Right lobe of liver (tissue), 6 donors: Measurements from ENCODE around the gene NAV1. TPM values are rescaled to one million over a fixed set of nuclear protein-coding genes. Genes with fewer than 3 reads are reported as not detected.

Experiments
- ATAC-seq, 4 donors: fragments of 200-7000 bp; cut with Tn5 transposase; one replicate each; pipeline ENCODE4 v1.9.1; 2020; ENCODE audit warnings: mild to moderate bottlenecking in 4 of 4, moderate library complexity in 4 of 4
- DNase-seq, 3 donors: peaks; one replicate each; pipeline ENCODE4 v3.0.0-alpha.2; 2020
- H3K27ac ChIP-seq, 3 donors: fragments of 200-600 bp; one replicate each; pipeline ENCODE4 v1.8.0; 2022
- H3K27me3 ChIP-seq, 2 donors: fragments of 200-600 bp; one replicate each; pipeline ENCODE4 v1.8.0; 2022
- H3K36me3 ChIP-seq, 4 donors: fragments of 200-600 bp; sonication (generic) in 1 of 4; one replicate each; pipeline versions ENCODE4 v1.5.1 to v1.8.0; 2017 to 2022; ENCODE audit warnings: control low read depth in 1 of 4
- H3K4me1 ChIP-seq, 4 donors: fragments of 200-600 bp; sonication (generic) in 1 of 4; one replicate each; pipeline versions ENCODE4 v1.5.1 to v1.8.0; 2017 to 2022; ENCODE audit warnings: control low read depth in 1 of 4
- H3K4me3 ChIP-seq, 3 donors: fragments of 200-600 bp; one replicate each; pipeline ENCODE4 v1.8.0; 2022
- H3K9me3 ChIP-seq, 4 donors: fragments of 200-600 bp; sonication (generic) in 1 of 4; one replicate each; pipeline versions ENCODE4 v1.5.1 to v1.8.0; 2017 to 2022; ENCODE audit warnings: control low read depth in 1 of 4
- CTCF ChIP-seq, 4 donors: fragments of 200-600 bp in 3 of 4; fragments of 450-650 bp in 1 of 4; IDR thresholded peaks; one replicate each; pipeline versions ENCODE4 v1.5.1 to v1.8.0; 2016 to 2022; ENCODE audit warnings: antibody characterized with exemption in 4 of 4, mild to moderate bottlenecking in 2 of 4
- POLR2A ChIP-seq: fragments of 450-650 bp; IDR thresholded peaks from one replicate; pipeline ENCODE4 v1.6.1; 2017; ENCODE audit warnings: antibody characterized with exemption, mild to moderate bottlenecking
- WGBS: methylation state at CpG from one replicate; pipeline ENCODE4 v1.1.6; 2018; ENCODE audit warnings: low coverage, low lambda C conversion rate; ENCODE audit not compliant: insufficient coverage; ENCODE audit errors: missing lambda C conversion rate; 5-methylcytosine and 5-hydroxymethylcytosine counted together
- intact Hi-C, 2 donors: fragments of 100-400 bp; cut with DNase I; formaldehyde crosslinking; loops; one replicate each; pipeline versions ENCODE4 v1.11.2 to v1.14.1; 2022
- total RNA-seq, 6 experiments: library from RNA; depleted of rRNA in 2 of 6; stranded (reverse); fragments of >200 nt in 2 of 6; fragmentation: NEBNext Ultra II Directional in 3 of 6; extraction: Animal tissue kit (Norgen Biotek cat#: 25700) in 3 of 6; gene quantifications; one replicate each; pipeline versions ENCODE4 v1.1.0 to v1.2.4, GENCODE V29; 2016 to 2023
- donor health status: DM: no; HTN: yes; CAD: no.
- donor health status: DM: no; HTN: no; CAD: no.
- donor health status: DM: no; HTN: no; CAD: no.
- donor health status: DM: no; HTN: yes; CAD: no.
- donor health status: DM: no; HTN: yes; CAD: no.

NAV1 gene
- total RNA-seq, 6 experiments from 2014 or later, result 2.1 to 7.4 (median 3.7) TPM

- Histone ChIP-seq H3K4me1 (no peaks in the 10 kb centered on the region), H3K27ac (no peak overlapping the region), H3K27me3 (no peaks in the 10 kb centered on the region), H3K9me3 (no peaks in the 10 kb centered on the region), H3K36me3 (no peaks in the 10 kb centered on the region), H3K4me3 (no peak overlapping the region)
- no peak for TF ChIP-seq CTCF (IDR thresholded peaks at IDR 0.05)
- DNase-seq (no peak), ATAC-seq (no peak)
- intact Hi-C loops, result loop anchor here (10.0 kb wide), 1 partner anchor 231 kb away; no protein-coding TSS in a partner anchor
- 54% methylated on average over 6 of the region's 10 CpGs for WGBS
Measured at GRCh38 chr1:201554190-201554600, 15.3 kb downstream of the NAV1 start.

- intact Hi-C loops, result loop anchor here (10.0 kb wide), 1 partner anchor 230 kb away; no protein-coding TSS in a partner anchor
- no peak overlapping the region for H3K27ac ChIP-seq
- no peaks in the 10 kb centered on the region for H3K4me1 ChIP-seq
- TF ChIP-seq POLR2A (no peak), CTCF (IDR thresholded peaks at IDR 0.05) (no peak)
- H3K4me3 ChIP-seq, result no peak overlapping the region
- 57% methylated on average over 4 of the region's 7 CpGs for WGBS
- no peaks in the 10 kb centered on the region for H3K9me3 ChIP-seq
- H3K36me3 ChIP-seq, result no peaks in the 10 kb centered on the region
- H3K27me3 ChIP-seq, result no peaks in the 10 kb centered on the region
- DNase-seq (no peak), ATAC-seq (no peak)
Measured at GRCh38 chr1:201554789-201555592, 16.1 kb downstream of the NAV1 start.

- TF ChIP-seq CTCF (IDR thresholded peaks at IDR 0.05) (no peak), POLR2A (no peak)
- ATAC-seq (peak in 1 of 4 donors; percentile 16), DNase-seq (no peak)
- H3K36me3 ChIP-seq, result no peaks in the 10 kb centered on the region
- no peaks in the 10 kb centered on the region for H3K9me3 ChIP-seq
- no peak overlapping the region for H3K4me3 ChIP-seq
- H3K27ac ChIP-seq, result no peak overlapping the region
- WGBS, result 50% methylated on average over 9 of the region's 9 CpGs
- intact Hi-C loops, result loop anchor here (10.0 kb wide), 1 partner anchor 229 kb away; no protein-coding TSS in a partner anchor
- no peaks in the 10 kb centered on the region for H3K27me3 ChIP-seq
- no peaks in the 10 kb centered on the region for H3K4me1 ChIP-seq
Measured at GRCh38 chr1:201555593-201555945, 16.6 kb downstream of the NAV1 start.

DNA sequence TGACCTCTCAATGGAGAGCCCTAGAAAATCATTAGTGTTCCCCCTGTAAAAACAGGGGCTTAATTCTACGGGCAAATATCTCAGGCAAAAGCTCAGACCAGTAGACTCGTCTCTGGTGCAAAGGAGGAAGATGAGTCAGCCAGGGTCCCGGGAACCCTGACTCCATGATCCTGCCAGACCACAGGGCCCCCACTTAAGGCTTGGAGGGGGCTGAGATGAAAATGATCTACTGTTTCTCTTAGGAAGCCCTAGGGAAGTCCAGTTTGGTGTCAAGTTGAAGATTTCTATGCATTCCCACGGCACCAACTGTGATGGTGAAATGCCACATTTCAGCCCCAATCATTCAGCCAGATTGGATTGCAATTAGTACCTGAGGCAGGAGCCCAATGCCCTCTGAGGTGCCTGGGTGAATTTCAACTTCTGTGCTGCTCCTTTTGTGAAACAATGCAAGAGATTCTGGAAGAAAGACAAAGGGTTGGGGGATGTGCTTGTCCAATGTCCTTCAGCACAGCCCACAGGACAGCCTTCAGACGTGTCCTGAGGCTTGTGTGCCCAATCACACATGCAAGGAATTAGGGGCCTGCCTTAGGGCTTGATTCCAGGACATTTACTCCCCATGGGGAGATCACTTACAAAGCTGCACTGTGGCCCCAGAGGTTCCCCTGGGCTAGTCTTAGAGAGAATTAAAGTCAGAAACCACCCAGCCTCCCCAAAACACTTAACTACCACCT lies 18.1 kb downstream of the NAV1 start:
- TF ChIP-seq CTCF (IDR thresholded peaks at IDR 0.05) (no peak), POLR2A (no peak)
- WGBS, result 51% methylated on average over 4 of the region's 5 CpGs
- no peaks in the 10 kb centered on the region for H3K4me1 ChIP-seq
- DNase-seq, result no peak
- intact Hi-C loops, result loop anchor here (10.0 kb wide), 1 partner anchor 228 kb away; no protein-coding TSS in a partner anchor
- no peaks in the 10 kb centered on the region for H3K27me3 ChIP-seq
- no peaks in the 10 kb centered on the region for H3K9me3 ChIP-seq
- ATAC-seq, result no peak
- no peaks in the 10 kb centered on the region for H3K36me3 ChIP-seq
- no peak overlapping the region for H3K27ac ChIP-seq
- no peak overlapping the region for H3K4me3 ChIP-seq
